Measurements from ENCODE around the gene RDH12.

RDH12 gene

DNA sequence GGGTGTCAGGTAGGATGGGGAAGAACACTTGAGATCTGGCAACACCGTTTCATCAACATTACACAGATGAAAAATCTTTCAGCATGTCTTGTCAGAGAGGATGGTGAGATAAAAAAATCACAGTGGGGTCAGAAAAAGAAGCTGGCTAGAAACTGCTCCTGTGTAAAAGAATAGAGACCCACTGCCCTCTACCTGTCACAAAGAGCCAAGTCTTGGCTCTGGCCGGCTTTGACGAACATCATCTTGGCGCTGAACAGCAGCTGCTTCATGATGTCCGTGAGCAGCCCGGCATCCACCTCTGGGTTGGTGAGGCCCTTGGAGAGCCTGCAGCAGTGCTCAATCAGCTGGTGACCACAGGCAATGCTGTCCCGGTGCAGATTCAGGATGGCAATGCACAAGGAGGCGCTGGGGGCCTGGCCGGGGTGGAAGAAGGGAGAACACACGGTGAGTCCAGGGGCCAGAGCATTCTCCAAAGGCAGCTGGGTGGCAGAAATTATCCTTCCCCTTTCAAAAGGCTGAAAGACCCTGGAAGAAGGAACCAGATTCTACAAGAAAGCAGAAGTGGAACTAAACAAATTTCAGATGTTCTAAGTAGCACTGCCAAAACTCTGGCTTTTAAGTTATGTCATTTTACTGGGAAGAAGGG lies 64.5 kb downstream of the RDH12 start:
- DNase-seq (ENCODE audit: low read depth), result no peak
- H3K4me3 ChIP-seq (ENCODE audit: control insufficient read depth, low read depth, low read length), result no peak overlapping the region
- TF ChIP-seq CTCF (conservative IDR thresholded peaks at IDR 0.05; ENCODE audit: control insufficient read depth, insufficient read depth, low read depth, low read length), result no peak

DNA sequence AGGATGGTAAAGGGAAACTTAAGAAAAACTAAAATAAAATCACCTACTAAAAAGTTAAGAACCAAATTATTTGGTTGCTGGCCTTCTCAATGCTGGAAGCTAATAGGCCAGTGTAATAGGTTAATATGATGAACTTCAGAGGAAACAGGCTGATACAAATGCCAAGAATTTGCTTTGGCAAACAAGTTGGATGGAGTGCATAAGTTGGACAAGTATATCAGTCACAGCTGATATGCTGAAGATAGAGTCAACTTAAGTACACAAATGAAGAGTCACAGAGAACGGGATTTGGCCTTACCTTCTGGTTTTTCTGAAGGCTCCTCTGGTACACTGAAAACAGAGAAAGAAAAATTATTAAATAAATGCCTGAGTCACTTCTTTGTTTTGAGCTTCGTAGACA lies 66.5 kb downstream of the RDH12 start:
- no peak for DNase-seq (ENCODE audit: low read depth)
- no peak for TF ChIP-seq CTCF (conservative IDR thresholded peaks at IDR 0.05; ENCODE audit: control insufficient read depth, insufficient read depth, low read depth, low read length)

GRCh38 chr14:67773844-67774377 lies 72.2 kb downstream of the RDH12 start:
- TF ChIP-seq CTCF (conservative IDR thresholded peaks at IDR 0.05; ENCODE audit: control insufficient read depth, insufficient read depth, low read depth, low read length), result no peak
- no peak overlapping the region for H3K4me3 ChIP-seq (ENCODE audit: control insufficient read depth, low read depth, low read length)
- no peak for DNase-seq (ENCODE audit: low read depth)

More for the DNA sequence above, 66.5 kb downstream of the RDH12 start:
- H3K4me3 ChIP-seq (ENCODE audit: control insufficient read depth, low read depth, low read length), result no peak overlapping the region

DNA sequence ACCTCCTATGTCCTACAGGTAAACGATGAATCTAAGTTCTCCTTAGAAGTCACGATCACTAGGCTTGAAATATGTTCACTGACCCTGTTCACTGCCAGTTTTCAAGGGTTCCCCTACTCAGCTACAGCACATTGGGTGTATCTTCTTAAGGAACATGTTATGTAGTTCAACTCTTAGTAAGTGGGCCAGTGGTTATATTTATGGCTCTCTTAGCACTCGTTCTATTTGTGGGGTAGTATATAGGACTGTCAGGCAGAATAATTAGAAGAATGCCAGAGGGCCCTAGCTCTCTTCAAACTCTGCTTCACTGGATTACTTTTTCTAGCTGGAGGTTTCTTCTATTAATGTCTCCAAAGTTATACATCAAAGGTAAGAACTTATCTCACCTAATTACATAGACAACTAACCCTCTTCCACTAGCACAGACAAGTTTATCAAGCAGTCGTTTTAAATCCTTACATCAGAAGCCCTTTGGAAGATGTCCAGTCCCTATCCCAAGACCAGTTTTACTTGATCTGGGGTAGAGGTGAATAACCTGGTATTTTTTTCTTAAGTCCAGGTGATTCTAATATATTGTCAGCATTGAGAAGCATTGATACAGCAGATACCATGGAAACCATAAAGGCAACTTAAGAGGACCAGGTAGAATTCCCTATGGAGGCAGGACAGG lies 75.1 kb downstream of the RDH12 start:
- no peak overlapping the region for H3K4me3 ChIP-seq (ENCODE audit: control insufficient read depth, low read depth, low read length)
- DNase-seq (ENCODE audit: low read depth), result no peak
- no peak for TF ChIP-seq CTCF (conservative IDR thresholded peaks at IDR 0.05; ENCODE audit: control insufficient read depth, insufficient read depth, low read depth, low read length)

DNA sequence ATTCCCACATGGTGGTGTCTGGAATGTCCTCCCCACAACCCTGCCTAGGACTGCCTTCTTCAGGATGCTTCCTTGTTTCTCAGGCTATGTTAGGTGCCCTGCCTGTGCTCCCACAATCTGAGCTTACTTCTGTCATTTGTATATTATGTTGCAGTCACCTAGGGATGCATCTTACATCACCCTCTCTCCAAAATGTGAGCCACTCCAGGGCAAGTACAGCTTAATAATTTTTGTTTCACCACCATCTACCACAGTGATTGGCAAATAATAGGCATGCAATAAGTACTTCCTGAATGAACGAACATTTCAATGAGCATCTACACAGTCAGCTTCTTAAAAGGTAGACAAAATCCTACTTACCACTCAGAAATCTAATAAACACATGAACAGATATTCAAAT lies 77.1 kb downstream of the RDH12 start:
- no peak for TF ChIP-seq CTCF (conservative IDR thresholded peaks at IDR 0.05; ENCODE audit: control insufficient read depth, insufficient read depth, low read depth, low read length)
- no peak for DNase-seq (ENCODE audit: low read depth)
- no peak overlapping the region for H3K4me3 ChIP-seq (ENCODE audit: control insufficient read depth, low read depth, low read length)

DNA sequence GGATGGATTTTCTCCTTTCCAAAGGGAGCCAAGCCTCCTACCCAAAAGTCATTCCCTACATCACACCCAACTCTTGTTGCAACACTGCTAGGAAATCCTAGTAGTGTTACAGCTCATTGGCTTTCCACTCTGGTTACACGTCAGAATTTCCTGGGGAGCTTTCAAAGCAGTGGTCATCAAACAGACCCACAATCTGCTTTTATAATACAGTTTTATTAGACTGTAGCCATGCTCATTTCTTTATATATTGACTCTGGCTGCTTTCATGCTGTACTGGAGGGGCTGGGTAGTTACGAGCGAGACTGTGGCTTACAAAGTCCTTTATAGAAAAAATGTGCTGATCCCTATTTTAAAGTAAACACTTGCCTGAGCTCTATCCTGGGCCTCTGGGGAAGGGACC lies 80.4 kb downstream of the RDH12 start:
- no peak for TF ChIP-seq CTCF (conservative IDR thresholded peaks at IDR 0.05; ENCODE audit: control insufficient read depth, insufficient read depth, low read depth, low read length)
- no peak for DNase-seq (ENCODE audit: low read depth)
- no peak overlapping the region for H3K4me3 ChIP-seq (ENCODE audit: control insufficient read depth, low read depth, low read length)

Data from fibroblast of mammary gland (primary cell).